SKM-1 (cell line): ENCODE measurements around the gene TLN1.

Experiments
- DNase-seq: peaks from one replicate; lab custom pipeline; 2025; ENCODE audit not compliant: unreplicated experiment; lab: John Stamatoyannopoulos, UW

TLN1 gene

DNA sequence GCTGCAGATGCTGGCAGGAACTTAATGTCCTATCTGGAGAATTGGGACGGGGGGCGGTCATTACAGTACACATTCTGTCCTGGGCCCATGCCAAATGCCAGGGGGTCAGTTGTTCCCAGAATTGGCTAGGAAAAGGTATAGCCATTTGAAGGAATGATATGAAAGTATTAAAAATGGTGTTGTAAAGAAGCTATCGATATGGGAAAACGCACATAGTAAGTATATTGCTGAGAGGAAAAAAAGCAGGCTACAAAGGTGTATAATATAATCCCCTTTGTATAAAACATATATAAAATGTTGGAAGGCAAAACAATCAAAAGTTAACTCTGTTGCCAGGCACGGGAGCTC, 66.5 kb downstream of the TLN1 start:
- DNase-seq, result no peak

DNA sequence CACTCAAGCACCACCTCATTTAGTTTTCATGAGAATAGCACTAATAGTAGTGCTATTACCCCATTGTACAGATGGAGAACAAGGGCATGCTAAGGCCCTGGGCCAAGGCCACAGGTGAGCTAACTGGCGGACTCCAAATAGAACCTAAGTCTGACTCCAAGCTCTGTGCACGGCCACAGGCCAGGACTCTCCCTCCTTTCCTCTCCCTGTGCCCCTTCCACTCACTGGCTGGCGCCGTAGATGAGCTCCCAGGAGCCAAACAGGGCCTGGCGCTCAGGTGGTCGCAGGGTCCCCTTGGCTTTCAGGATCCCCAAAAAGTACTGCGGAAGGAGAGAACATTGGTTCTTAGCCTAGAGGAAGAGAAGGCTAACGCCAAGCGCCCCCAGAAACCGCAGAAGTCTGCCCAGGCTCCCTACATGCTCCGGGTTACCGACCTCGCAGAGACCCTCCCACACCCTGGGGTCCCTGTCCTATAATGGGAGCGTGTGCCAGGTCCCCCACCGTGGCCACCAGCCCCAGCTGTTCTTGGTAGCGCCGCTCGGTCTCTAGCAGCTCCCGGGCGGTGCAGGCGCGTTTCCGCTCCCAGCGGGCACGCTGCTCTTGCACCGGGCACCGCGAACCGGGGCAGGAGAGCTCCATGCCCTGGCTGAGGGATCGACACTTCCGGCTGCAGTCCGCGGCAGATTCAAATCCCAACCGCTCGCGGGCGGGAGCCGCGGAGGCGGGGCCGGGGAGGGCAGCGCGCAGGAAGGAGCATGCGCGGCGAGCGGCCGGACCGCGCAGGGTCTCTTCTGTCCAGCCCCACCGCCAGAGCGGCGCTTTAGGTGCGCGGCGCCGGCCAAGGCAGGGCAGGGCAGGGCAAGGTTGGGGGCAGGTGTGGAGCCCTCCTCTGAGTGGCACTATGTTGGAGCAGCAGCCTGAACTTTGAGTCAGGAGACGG, 67.2 kb downstream of the TLN1 start, which contains the start of gene ARHGEF39:
TSS of gene ARHGEF39 (minus strand) at position 665 of the 940 bp plus-strand sequence. CDS start at position 639, 26 bp downstream.
- peak; percentile 77 for DNase-seq

DNA sequence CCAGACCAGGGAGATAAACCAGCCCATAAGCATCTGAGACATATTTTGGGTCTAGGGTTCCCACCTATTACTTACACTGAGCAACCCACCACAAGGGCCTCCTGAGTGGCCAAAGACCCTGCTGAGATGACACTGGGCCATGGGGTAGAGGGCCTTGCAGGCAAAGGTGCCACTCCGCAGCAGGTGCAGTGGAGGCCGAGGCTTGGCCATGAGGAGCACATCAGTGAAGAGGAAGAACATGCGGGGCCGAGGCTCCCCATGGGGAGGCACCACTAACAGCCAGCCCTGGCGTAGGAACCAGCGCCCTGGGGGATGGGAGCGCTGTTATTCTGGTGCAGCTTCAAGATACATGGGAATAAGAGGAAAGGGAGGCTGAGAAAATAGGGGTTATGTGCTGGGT, 69.6 kb downstream of the TLN1 start:
- no peak for DNase-seq

DNA sequence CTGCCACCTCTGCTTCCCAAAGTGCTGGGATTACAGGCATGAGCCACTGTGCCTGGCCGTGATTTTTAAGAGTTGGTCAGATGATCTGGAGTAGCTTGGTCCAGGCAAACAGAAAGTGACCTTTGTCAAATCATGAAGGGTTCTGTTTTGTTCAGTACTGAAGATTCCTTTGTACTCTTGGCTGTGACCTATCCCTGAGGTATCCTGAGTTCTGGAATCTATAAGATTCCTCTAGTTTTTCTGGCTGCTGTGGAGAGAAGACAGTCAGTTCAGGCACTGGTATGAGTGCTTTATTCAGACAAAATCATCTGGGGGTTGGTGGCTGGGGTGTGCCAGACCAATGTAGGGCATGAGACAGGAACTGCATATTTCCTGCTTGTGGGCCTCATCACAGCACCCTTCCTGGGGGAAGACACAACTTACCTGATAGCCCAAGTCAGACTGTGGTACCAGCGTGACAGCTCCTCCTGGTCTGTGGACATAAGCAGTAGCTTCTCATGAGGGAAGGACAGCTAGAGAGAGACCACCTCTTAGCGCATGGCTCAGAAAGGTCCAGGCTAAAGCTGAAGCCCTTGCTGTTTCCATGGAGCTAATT, 70.1 kb downstream of the TLN1 start:
- DNase-seq, result no peak

DNA sequence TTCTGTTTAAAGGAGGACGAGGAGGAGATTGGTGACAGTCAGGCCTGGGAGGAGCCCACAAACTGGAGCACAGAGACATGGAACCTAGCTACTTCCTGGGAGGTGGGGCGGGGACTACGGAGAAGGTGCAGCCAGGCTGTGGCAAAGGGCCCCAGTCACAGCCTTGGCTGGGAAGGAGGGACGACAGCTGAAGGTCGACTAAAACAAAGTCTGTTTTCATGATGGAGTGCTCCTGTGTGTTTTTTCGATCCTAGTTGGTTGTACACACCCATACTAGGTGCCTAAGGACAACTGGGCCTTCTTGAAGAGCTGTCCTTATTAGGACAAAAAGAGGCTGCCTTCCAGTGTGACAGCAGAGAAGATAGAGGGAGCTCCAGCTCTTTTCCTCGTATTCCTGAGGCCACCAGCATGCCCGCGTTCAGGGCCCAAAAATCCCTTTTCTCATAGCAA, 71.0 kb downstream of the TLN1 start:
- DNase-seq, result no peak

DNA sequence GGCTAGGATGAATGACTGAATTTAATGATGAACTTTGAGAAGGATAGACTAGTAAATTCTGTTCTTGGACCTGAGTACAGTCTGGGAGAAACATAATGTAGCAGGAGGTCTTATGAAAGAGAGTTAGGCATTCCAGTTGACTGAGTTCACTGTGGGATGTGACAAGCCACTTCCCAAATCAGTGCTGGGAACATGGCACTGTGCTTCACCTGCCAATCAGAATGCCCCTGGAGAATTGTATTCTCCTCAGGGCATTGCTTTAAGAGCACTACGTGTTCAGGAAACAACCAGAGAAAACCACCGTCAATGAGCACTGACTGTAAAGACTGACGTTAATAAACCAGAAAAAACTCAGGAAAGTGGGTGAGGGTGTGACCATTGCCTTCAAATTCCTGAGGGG, 72.7 kb downstream of the TLN1 start:
- DNase-seq, result no peak

DNA sequence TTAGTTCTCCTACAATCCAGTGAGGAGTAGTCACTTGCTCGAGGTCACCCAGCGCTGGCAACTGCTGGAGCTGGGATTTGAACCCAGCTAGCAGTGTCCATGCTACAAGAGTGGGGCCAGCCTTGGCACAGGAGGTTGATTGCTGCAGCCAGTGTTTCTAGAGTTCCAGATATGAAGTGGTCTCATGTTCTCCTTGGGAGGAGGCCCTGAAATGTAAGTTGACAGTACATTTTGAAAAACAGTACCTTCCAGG, 73.1 kb downstream of the TLN1 start:
- DNase-seq, result no peak

DNA sequence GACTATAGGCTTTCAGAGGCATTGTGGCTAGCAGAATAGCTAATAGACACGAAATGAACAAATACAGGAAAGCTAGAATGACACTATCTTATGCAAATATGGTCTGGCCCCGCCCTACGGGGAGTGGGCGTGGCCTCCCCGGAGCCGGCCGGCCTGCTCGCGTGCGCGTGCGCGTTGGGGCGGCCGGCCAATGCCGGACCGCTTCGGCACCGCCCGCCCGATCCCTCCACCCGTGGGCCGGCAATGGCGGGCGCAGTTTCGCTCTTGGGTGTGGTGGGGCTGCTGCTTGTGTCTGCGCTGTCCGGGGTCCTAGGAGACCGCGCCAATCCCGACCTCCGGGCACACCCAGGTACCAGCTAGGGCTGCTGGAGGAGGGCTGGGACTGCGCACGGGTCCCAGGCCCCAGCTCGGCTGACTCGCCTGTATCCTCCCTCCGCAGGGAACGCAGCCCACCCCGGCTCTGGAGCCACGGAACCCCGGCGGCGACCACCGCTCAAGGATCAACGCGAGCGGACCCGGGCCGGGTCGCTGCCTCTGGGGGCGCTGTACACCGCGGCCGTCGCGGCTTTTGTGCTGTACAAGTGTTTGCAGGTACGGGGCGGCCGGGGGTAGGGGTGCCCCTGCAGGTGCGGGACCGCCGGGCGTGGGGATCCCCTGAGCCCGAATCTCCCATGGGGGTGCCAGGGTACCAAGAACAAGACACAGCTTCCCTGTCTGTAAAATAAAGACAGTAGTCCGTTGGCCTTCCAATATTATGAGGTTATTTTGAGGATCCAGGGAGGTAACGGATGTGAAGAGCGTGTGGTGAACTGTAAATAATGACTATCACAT, 73.6 kb downstream of the TLN1 start, which contains the start of gene CCDC107:
TSS of gene CCDC107 (plus strand) at position 156 of the 831 bp plus-strand sequence. CDS start at position 244, 88 bp downstream.
- peak; percentile 77 for DNase-seq

DNA sequence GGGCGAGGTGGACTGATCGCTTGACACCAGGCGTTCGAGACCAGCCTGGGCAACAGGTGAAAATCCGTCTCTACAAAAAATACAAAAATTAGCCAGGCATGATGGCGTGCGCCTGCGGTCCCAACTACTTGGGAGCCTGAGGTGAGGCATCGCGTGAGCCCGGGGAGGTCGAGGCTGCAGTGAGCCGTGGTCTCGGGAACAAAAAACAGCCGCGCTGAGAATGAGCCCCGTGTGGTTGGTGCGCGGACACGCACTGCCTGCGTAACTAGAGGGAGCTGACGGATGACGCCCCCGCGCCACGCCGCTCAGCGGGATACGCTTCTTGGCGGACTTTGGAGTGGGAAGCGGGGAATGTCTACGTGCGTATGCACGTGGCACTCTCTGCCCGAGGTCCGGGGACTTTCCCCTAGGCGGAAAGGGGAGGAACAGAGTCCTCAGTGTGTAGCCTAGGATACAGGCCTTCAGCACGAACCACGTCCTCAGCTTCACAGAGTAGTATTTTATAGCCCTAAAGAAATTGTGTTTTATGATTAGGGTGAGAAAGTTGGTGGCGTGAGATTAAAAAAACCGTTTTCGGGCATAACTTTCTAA, 74.4 kb downstream of the TLN1 start, which contains the start of gene RMRP:
TSS of gene RMRP (minus strand) at position 474 of the 591 bp plus-strand sequence.
- DNase-seq, result peak; percentile 97

DNA sequence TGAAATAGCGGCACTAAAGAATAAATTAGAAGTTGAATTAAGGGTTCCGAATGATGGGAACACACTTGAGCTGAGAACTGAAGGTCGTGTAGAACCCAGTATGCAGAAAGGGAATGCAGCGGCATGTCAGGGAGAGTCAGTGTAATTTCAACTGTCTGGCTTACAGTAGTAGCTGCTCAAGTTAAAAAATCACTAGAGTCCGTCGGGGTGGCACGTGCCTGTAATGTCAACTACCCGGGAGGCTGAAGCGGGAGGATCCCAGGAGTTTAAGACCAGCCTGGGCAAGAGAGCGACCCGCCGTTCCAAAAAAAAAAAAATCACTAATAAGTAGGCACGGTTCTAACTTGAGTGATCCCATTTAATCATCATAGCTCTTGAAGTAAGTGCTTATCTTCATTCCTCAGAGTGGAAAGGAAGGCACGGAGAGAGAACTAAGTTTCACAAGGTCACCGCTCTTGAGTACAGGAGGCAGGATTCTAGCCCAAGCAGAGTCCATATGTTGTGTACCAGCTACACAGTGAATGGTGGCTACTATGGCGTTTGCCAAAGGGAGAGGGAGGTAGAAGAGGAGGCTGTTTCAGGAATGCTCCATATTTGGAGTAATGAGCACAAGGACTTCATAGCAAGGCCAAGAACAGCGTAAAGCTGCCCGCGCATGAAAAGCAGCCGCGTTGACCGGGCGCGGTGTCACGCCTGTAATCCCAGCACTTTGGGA, 75.0 kb downstream of the TLN1 start:
- no peak for DNase-seq

DNA sequence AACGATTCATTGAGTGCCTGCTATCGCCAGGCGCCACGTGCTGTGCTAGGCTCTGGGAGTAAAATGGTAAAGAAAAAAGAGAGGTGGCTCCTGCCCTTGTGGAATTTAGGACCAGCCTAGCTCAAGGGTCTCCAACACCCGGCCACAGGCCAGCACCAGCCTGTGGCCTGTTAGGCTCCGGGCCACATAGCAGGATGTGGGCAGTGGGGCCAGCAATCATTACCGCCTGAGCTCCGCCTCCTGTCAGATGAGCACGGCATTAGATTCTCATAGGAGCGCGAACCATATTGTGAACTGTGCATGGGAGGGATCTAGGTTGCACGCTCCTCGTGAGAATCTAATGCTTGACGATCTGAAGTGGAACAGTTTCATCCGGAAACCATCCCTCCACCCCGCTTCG, 75.6 kb downstream of the TLN1 start:
- DNase-seq, result no peak

DNA sequence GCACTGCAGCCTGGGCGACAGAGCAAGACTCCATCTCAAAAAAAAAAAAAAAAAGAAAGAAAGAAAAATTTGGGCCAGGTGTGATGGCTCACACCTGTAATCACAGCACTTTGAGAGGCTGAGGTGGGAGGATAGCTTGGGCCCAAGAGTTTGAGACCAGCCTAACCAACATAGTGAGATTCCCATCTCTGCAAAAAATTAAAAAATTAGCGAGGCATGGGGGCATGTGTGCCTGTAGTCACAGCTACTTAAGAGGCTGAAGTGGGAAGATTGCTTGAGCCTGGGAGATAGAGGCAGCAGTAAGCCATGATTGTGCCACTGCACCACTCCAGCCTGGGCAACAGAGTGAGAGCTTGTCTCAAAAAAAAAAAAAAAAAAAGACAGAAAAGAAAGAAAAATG, 78.4 kb downstream of the TLN1 start:
- DNase-seq, result no peak

DNA sequence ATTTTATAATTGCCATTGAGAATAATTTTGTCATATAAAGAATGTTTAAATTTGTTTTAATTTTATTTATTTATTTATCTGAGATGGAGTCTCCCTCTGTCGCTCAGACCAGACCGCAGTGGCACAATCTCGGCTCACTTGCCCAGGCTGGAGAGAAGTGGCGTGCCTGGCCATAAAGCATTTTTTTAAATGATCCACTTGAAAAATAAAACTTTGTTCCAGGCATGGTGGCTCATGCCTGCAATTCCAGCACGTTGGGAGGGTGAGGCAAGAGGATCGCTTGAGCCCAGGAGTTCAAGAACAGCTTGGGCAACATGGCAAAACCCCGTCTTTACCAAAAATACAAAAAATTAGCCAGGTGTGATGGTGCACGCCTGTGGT, 79.2 kb downstream of the TLN1 start:
- no peak for DNase-seq

DNA sequence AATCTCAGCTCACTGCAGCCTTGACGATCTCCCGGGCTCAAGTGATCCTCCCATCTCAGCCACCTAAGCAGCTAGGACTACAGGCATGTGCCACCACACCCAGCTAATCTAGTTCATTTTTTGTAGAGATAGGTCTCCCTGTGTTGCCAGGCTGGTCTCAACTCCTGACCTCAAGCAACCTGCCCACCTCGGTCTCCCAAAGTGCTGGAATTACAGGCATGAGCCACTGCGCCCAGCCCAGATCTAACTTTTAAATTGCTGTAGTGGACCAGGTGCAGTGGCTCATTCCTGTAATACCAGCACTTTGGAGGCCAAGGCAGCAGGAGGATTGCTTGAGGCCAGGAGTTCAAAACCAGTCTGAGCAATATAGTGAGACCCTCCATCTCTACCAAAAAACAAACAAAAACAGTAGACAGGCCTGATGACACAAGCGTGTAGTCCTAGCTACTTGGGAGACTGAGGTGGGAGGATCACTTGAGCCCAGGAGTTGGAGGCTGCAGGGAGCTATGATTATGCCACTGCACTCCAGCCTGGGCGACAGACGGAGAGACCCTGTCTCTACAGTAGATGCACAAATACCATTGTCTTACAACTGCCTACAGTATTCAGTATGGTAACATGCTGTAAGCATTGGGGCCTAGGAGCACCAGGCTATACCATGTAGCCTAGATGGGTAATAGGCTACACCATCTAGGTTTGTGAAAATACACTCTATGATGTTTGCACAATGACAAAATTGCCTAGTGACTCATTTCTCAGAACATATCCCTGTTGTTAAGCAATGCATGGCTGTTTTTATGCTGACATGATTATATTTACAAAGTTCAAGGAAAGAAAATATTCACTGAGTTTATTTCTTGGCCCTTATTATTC, 79.8 kb downstream of the TLN1 start:
- no peak for DNase-seq

DNA sequence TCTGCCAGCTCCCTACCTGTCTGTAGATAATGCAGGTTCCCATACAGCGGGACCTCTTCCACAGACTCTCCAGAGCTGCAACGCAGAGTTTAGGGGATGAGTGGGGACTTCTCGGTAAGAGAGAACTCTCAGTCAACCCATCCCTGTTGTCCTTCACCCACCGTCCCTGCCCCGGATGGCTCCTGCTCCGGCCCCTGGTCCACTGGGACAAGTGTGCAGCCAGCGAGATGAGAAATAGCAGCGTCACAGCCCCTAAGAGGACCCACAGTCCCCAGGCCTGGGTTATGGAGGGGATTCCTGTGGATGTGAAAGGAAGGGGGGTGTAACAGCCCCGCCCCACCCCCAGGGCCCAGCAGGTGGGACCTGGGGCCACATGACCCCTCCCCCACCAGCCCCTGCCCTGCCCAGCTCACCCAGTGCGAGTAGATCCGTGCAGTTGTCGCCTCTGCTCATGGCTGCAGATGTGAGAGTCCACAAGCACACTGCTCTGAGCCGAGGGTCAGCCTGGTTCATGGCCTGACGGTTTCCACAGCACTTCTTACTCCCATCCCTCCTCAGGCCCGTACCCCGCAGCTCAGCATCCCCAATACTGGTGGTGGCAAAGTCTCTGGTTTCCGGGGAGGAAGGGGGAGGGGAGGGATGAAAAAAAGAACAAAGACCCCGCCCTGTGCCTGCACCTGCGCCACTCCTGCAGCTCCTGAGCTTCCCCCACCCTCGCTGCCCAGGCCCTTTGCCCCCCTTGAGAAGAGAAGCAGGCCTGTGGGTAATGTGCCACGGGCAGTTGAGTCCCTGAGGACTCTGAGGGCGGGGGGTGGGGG, 81.4 kb downstream of the TLN1 start, which contains the start of gene SIT1:
TSS of gene SIT1 (minus strand) at position 591 of the 818 bp plus-strand sequence. CDS start at position 513, 78 bp downstream.
- DNase-seq, result no peak

DNA sequence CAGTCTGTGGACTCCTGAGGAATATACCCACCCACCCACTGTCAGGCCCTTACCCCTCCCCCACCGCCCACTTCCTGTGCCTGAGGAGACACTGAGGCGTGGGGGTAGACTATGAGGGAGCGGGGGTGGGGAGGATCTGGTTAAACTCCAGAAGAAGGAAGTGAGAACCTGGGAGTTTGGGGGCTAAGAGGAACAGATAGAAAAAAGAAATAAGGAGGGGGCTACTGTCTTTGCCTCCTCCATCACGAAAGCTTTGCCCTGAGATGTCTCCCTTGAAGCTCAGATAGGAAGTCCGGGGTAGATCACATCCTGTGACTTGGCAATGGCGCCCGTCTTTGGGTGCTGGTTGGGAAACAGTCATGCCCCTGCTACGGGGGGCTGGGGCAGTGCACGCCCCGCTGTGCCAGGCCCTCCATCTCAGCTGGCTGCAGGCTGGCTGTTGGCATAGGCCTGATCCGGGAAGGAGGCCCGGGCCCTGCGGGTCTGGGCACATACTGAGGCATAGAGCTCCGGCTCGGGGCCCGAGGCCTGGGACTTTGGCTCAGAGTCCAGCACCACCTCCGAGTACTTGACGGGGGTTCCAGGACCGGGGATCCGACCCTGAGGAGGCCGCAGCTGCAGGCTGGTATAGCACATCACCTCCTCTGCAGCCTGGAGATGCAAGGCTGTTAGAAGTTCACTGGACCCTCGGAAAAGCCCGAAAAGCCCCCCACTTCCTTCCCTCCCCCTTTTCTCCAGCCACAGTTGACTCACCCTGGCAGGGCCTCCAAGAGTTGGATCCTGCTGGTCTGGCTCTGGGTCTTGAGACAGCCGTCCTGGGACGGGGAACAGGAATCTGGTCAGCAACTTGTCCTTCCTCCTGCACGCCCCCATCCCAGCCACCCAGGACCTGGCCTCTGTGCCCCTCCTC, 82.3 kb downstream of the TLN1 start:
- DNase-seq, result peak; percentile 23
